Measurements from ENCODE around the gene UVRAG. TPM values are rescaled to one million over a fixed set of nuclear protein-coding genes. Genes with fewer than 3 reads are reported as not detected.

The UVRAG gene
- total and polyA plus RNA-seq, 2 donors = 20.0 to 21.8 TPM

DNA sequence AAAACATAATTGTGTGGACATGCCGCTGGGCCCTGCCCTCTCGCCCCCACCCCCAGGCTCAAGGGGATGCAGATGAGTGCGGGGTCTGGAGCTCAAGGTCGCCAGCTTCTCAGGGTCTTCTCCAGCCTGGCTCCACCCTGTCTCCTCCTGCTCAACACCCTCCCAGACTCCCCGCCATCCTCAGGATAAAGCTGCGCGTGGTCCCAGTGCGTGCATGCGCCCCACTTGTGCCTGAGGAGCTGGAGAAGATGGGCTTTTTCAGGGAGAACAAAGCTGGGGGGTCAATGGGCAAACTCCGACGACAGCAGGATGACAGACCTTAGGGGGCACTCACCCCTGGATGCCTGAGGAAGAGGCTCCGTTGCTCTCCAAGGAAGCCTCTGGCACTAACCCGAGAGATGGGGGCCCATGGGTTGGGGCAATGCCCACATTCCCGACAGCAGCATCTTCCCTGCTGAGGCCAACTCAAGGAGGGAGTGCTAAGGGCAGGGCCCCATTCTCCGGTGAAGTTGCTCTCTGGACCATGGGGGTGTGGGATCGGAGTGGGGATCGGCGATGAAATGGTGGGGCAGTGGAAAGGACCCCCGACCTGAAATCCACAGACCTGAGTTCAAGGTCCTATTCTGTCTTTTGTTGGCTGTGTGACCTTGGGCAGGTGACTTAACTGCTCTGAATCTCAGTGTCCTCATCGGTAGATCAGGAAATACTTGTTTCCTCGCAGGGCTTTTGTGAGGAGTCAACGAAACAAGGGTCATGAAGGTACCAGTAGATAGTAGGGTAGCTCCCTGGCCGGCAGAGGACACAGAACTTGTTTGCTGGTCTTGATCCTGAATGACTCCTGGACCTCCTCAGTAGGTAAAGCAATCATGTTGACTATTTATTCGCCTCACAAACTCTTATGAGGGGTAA, 343.6 kb downstream of the UVRAG start:
- 85% methylated on average over 24 of the region's 24 CpGs for WGBS
- H3K9me3 ChIP-seq (ENCODE audit: control insufficient read depth in 2 of 2, insufficient read depth in 1 of 2, low read length in 1 of 2) = no peaks in the 10 kb centered on the region
- DNase-seq (ENCODE audit: low read depth in 6 of 9, low spot score in 9 of 9) = no peak

DNA sequence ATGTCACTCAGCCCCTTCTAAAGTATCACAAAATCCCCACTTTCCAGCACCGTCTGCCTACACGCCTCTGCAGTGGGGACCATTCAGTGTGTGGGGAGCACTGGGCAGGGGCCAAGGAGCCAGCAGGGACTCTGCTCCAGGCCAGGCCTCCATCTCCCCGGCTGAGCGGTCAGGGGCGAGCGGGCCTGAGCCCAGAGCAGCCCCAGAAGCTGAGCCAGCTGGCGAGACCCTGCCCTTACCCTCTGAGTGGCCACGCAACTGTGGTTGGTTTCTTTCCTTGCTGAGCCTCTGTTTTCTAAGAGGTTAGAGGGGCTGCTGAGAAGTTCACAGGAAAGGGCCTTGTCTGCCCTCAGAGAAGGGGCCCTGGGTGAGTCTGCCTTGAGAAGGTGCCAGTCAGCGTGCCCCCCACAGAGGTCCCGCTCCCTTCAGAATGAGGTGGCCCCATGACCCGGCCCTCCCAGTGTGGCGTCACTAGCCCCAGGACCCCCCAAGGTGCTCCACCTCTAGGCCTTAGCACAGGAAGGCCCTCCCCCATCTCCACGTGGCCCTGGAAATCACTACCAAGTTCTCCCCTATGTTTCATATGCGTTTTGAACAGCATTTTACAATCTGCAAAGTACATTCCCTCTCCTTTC, 344.4 kb downstream of the UVRAG start:
- Histone ChIP-seq H3K4me3 (ENCODE audit: low read length in 2 of 2) (no peak overlapping the region), H3K27ac (ENCODE audit: low read depth in 1 of 2, low read length in 1 of 2) (no peak overlapping the region), H3K4me1 (ENCODE audit: control insufficient read depth in 2 of 2, insufficient read depth in 2 of 2, low read length in 2 of 2) (no peaks in the 10 kb centered on the region), H3K36me3 (ENCODE audit: control insufficient read depth in 2 of 2, insufficient read depth in 2 of 2, low read length in 1 of 2) (no peaks in the 10 kb centered on the region), H3K9me3 (ENCODE audit: control insufficient read depth in 2 of 2, insufficient read depth in 1 of 2, low read length in 1 of 2) (no peaks in the 10 kb centered on the region), H3K27me3 (ENCODE audit: control insufficient read depth in 2 of 2, insufficient read depth in 1 of 2, low read length in 1 of 2) (no peaks in the 10 kb centered on the region)
- DNase-seq (ENCODE audit: low read depth in 6 of 9, low spot score in 9 of 9) = no peak
- 88% methylated on average over 14 of the region's 14 CpGs for WGBS

More for the DNA sequence above, 343.6 kb downstream of the UVRAG start:
- Histone ChIP-seq H3K36me3 (ENCODE audit: control insufficient read depth in 2 of 2, insufficient read depth in 2 of 2, low read length in 1 of 2) (no peaks in the 10 kb centered on the region), H3K27me3 (ENCODE audit: control insufficient read depth in 2 of 2, insufficient read depth in 1 of 2, low read length in 1 of 2) (no peaks in the 10 kb centered on the region), H3K27ac (ENCODE audit: low read depth in 1 of 2, low read length in 1 of 2) (no peak overlapping the region), H3K4me3 (ENCODE audit: low read length in 2 of 2) (no peak overlapping the region), H3K4me1 (ENCODE audit: control insufficient read depth in 2 of 2, insufficient read depth in 2 of 2, low read length in 2 of 2) (no peaks in the 10 kb centered on the region)

DNA sequence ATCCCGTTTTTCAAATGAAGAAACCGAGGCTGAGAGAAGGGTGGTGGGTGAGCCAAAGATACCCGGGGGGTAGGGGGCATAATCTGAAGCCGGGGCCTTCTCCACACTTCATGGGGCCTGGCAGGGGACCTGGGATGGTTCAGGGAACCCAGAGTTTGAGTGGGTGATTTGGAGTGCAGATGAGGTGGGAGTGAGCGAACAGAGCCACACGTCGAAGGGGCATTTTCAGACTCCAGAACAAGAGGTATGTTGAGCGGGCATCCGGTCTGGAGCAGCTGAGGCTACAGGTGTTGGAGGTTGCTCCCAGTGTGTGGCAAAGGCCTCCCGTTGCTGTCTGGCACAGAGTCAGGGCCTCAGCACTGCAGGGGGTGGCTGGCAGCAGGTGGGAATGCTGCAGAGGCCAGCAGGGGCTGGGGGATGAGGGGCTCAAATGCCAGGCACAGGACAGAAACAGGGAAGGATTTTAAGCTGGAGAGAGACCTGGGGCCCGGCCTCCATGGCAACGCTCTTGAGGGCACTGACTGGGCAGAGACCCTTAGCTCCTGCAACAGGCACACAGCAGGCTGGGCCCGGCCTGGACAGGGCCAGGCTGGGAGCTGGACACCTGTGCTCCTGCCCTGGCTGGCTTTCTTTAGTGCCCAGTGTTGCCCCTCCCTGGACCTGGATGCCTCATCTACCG, 345.1 kb downstream of the UVRAG start:
- H3K27ac ChIP-seq (ENCODE audit: low read depth in 1 of 2, low read length in 1 of 2) = no peak overlapping the region
- H3K4me1 ChIP-seq (ENCODE audit: control insufficient read depth in 2 of 2, insufficient read depth in 2 of 2, low read length in 2 of 2) = no peaks in the 10 kb centered on the region
- no peak overlapping the region for H3K4me3 ChIP-seq (ENCODE audit: low read length in 2 of 2)
- no peaks in the 10 kb centered on the region for H3K27me3 ChIP-seq (ENCODE audit: control insufficient read depth in 2 of 2, insufficient read depth in 1 of 2, low read length in 1 of 2)
- WGBS = 91% methylated on average over 14 of the region's 14 CpGs
- no peaks in the 10 kb centered on the region for H3K9me3 ChIP-seq (ENCODE audit: control insufficient read depth in 2 of 2, insufficient read depth in 1 of 2, low read length in 1 of 2)
- DNase-seq (ENCODE audit: low read depth in 6 of 9, low spot score in 9 of 9) = no peak
- no peaks in the 10 kb centered on the region for H3K36me3 ChIP-seq (ENCODE audit: control insufficient read depth in 2 of 2, insufficient read depth in 2 of 2, low read length in 1 of 2)

DNA sequence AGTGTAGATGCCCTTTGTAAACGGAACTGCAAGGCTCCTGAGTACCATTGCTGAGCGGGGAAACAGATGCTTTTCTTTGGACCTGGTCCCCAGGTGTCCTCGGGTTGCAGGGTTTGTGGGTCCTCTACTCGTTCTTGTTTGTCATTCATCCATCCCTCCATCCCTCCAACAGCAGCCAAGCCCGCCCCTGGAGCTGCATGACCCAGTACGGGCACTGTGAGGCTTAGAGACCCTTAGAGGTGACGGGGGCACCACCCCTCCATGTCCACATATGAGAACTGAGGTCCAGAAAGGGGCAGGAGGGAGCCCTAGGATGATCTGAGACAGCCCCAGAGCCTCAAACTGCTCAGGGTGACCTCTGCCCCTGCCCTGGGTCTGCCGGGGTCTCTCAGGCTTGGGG, 345.8 kb downstream of the UVRAG start:
- Histone ChIP-seq H3K27me3 (ENCODE audit: control insufficient read depth in 2 of 2, insufficient read depth in 1 of 2, low read length in 1 of 2) (no peaks in the 10 kb centered on the region), H3K4me3 (ENCODE audit: low read length in 2 of 2) (no peak overlapping the region), H3K4me1 (ENCODE audit: control insufficient read depth in 2 of 2, insufficient read depth in 2 of 2, low read length in 2 of 2) (no peaks in the 10 kb centered on the region), H3K36me3 (ENCODE audit: control insufficient read depth in 2 of 2, insufficient read depth in 2 of 2, low read length in 1 of 2) (no peaks in the 10 kb centered on the region), H3K27ac (ENCODE audit: low read depth in 1 of 2, low read length in 1 of 2) (no peak overlapping the region), H3K9me3 (ENCODE audit: control insufficient read depth in 2 of 2, insufficient read depth in 1 of 2, low read length in 1 of 2) (no peaks in the 10 kb centered on the region)
- DNase-seq (ENCODE audit: low read depth in 6 of 9, low spot score in 9 of 9) = no peak
- WGBS = 93% methylated on average over 8 of the region's 8 CpGs

DNA sequence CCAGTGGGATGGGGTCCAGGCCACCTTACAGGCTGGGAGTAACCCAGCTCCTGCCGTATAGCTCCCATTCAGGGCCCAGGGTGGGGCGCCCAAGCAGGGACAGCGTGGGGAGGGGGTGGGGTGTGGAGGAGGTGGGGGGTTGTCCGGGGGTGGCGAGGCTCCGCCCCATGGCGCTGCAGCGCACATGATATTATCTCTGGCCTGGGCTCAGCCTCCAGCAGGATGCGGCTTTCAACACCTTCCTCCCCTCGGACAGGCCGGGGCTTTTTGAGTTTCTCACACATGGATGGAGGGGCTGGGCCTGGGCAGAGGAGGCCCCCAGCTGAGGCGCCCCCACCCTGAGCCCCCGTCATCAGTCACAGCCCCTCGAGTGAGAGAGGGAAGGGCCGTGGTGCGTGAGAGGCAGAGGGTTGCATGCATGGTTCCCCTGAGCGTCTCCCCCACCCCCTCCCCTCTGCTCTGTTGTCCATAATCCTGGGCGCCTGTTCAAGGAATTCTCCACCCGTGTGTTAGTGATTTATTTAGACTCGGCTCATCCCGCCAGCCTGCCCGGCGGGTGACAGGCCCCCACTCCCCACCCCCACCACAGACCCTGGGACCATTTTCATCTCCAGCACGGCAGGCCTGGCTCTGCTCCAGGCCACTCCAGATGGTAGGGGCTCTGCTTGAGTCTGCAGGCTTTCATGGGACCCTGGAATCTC, 346.4 kb downstream of the UVRAG start:
- Histone ChIP-seq H3K27me3 (ENCODE audit: control insufficient read depth in 2 of 2, insufficient read depth in 1 of 2, low read length in 1 of 2) (no peaks in the 10 kb centered on the region), H3K36me3 (ENCODE audit: control insufficient read depth in 2 of 2, insufficient read depth in 2 of 2, low read length in 1 of 2) (no peaks in the 10 kb centered on the region), H3K4me3 (ENCODE audit: low read length in 2 of 2) (no peak overlapping the region), H3K4me1 (ENCODE audit: control insufficient read depth in 2 of 2, insufficient read depth in 2 of 2, low read length in 2 of 2) (no peaks in the 10 kb centered on the region), H3K9me3 (ENCODE audit: control insufficient read depth in 2 of 2, insufficient read depth in 1 of 2, low read length in 1 of 2) (no peaks in the 10 kb centered on the region), H3K27ac (ENCODE audit: low read depth in 1 of 2, low read length in 1 of 2) (no peak overlapping the region)
- whole genome bisulfite sequencing = 73% methylated on average over 24 of the region's 24 CpGs
- no peak for DNase-seq (ENCODE audit: low read depth in 6 of 9, low spot score in 9 of 9)

DNA sequence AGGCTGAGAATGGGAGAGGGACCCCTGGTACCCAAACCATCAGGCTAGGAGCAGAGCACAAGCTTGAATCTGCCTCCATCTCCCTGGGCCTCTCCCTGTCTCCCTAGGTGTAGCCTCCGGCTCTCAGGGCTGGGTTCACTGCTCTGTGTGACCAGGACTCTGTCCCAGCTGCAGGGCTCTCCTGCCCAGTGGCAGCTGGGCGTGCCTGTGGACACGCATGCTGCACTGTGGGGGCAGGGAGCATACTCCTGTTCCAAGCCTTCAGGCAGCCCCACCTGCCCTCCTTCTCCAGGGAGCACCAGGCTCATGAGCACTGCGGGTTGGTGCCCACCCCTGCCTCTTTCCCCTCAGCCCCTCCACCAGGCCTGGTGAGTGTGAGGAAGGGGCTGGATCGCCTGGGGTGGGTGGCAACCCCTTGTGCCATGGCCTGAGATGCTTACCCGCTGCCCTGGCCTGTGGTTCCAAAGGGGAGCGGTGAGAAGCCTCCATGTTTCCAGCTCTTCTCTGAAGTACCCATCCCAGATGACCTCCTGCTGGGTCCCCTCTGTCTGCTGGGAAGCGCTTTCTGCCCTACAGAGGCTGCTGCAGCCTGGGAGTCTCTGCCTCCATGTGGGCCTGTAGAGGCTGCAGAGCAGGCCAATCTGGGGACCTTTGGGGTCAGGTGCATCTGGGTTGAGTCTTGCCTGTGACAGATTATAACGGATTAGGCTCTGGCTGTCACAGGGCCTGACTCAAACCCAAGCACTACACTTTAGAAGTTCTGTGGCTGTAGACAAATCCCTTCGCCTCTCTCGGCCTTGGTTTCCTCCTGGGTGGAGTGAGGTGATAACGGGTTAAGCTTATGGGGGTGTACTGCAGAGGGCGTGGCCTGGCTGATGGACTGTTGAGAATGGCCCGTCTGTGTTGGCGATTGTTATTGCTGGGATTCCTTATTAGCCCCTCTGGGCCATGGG, 347.6 kb downstream of the UVRAG start:
- 96% methylated on average over 15 of the region's 15 CpGs for WGBS
- Histone ChIP-seq H3K9me3 (ENCODE audit: control insufficient read depth in 2 of 2, insufficient read depth in 1 of 2, low read length in 1 of 2) (no peaks in the 10 kb centered on the region), H3K27ac (ENCODE audit: low read depth in 1 of 2, low read length in 1 of 2) (no peak overlapping the region), H3K4me3 (ENCODE audit: low read length in 2 of 2) (no peak overlapping the region), H3K27me3 (ENCODE audit: control insufficient read depth in 2 of 2, insufficient read depth in 1 of 2, low read length in 1 of 2) (no peaks in the 10 kb centered on the region), H3K36me3 (ENCODE audit: control insufficient read depth in 2 of 2, insufficient read depth in 2 of 2, low read length in 1 of 2) (no peaks in the 10 kb centered on the region), H3K4me1 (ENCODE audit: control insufficient read depth in 2 of 2, insufficient read depth in 2 of 2, low read length in 2 of 2) (no peaks in the 10 kb centered on the region)
- no peak for DNase-seq (ENCODE audit: low read depth in 6 of 9, low spot score in 9 of 9)

DNA sequence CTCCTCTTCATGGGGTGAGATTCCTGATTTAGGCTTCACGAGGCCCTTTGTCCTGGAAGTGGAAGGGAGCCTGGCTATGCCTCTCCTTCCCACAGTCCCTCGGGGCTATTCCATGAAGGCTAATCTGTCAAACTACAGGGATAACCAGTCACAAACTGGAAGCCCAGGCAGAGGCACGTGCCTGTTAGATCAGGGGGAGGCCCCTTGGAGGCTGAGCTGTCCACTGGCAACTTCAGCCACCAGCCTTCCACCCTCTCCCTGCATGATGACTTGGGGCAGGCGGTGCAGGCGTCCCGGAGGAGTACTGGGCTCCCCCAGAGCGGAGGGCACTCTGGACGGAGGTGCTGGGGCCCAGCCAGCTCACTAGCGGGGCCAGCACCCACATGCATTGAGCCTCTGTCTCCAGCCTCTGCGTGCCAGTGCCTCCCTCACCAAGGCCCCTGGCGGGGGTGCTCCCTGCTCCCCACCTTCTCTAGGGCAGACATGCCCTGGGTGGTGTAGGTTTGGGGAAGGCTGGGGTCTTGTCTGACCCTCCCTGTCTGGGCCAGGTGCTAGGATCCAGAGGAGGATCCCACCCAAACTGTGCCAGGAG, 348.4 kb downstream of the UVRAG start:
- Histone ChIP-seq H3K4me3 (ENCODE audit: low read length in 2 of 2) (no peak overlapping the region), H3K4me1 (ENCODE audit: control insufficient read depth in 2 of 2, insufficient read depth in 2 of 2, low read length in 2 of 2) (no peaks in the 10 kb centered on the region), H3K27ac (ENCODE audit: low read depth in 1 of 2, low read length in 1 of 2) (no peak overlapping the region), H3K27me3 (ENCODE audit: control insufficient read depth in 2 of 2, insufficient read depth in 1 of 2, low read length in 1 of 2) (no peaks in the 10 kb centered on the region), H3K36me3 (ENCODE audit: control insufficient read depth in 2 of 2, insufficient read depth in 2 of 2, low read length in 1 of 2) (no peaks in the 10 kb centered on the region), H3K9me3 (ENCODE audit: control insufficient read depth in 2 of 2, insufficient read depth in 1 of 2, low read length in 1 of 2) (no peaks in the 10 kb centered on the region)
- 96% methylated on average over 11 of the region's 11 CpGs for WGBS
- no peak for DNase-seq (ENCODE audit: low read depth in 6 of 9, low spot score in 9 of 9)

DNA sequence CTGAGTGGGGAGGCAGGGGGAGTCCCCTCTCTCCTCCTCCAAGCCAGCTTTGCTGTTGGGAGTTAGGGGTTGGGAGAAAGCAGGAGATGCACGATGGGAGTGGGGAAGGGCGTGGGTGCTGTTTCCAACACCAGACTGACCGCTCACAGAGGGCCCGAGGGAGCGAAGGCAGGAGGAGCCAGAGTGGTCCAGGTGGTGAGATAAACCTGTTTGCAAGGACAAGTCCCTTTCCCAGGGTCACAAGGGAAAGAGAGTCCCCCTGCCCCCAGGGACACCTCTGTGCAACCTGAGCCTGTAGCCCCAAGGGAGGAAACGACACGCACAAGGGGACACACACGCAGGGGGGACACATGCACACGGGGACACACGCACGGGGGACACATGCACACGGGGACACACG, 349.1 kb downstream of the UVRAG start:
- Histone ChIP-seq H3K27me3 (ENCODE audit: control insufficient read depth in 2 of 2, insufficient read depth in 1 of 2, low read length in 1 of 2) (no peaks in the 10 kb centered on the region), H3K27ac (ENCODE audit: low read depth in 1 of 2, low read length in 1 of 2) (no peak overlapping the region), H3K4me1 (ENCODE audit: control insufficient read depth in 2 of 2, insufficient read depth in 2 of 2, low read length in 2 of 2) (no peaks in the 10 kb centered on the region), H3K36me3 (ENCODE audit: control insufficient read depth in 2 of 2, insufficient read depth in 2 of 2, low read length in 1 of 2) (no peaks in the 10 kb centered on the region), H3K9me3 (ENCODE audit: control insufficient read depth in 2 of 2, insufficient read depth in 1 of 2, low read length in 1 of 2) (no peaks in the 10 kb centered on the region), H3K4me3 (ENCODE audit: low read length in 2 of 2) (no peak overlapping the region)
- WGBS = 95% methylated on average over 13 of the region's 13 CpGs
- DNase-seq (ENCODE audit: low read depth in 6 of 9, low spot score in 9 of 9) = no peak

Data from thymus (tissue), 11 donors.